Measurements from ENCODE around the gene ZNF821. TPM values are rescaled to one million over a fixed set of nuclear protein-coding genes. Genes with fewer than 3 reads are reported as not detected.

The ZNF821 gene
- polyA plus RNA-seq, 1 experiment: 6.3 TPM

GRCh38 chr16:71904239-71904638, 20.3 kb upstream of the ZNF821 start:
- ChIA-PET POLR2A (no interaction called here), CTCF (interaction anchor here (2.2 kb wide), 1 partner anchor 22 kb away, joined by 5 read pairs; no protein-coding TSS in a partner anchor)
- TF ChIP-seq CTCF (IDR thresholded peaks at IDR 0.05; ENCODE audit: low read depth, low read length): no peak
- H3K4me3 ChIP-seq (ENCODE audit: low read depth, low read length): no peak overlapping the region
- no peak overlapping the region for H3K27ac ChIP-seq (ENCODE audit: low read depth, low read length)
- H3K27me3 ChIP-seq (ENCODE audit: control insufficient read depth, insufficient read depth, low read length): no peaks in the 10 kb centered on the region
- H3K9me3 ChIP-seq (ENCODE audit: control insufficient read depth, insufficient read depth, low read length): no peaks in the 10 kb centered on the region
- no peak for DNase-seq (ENCODE audit: low read depth, low spot score)

DNA sequence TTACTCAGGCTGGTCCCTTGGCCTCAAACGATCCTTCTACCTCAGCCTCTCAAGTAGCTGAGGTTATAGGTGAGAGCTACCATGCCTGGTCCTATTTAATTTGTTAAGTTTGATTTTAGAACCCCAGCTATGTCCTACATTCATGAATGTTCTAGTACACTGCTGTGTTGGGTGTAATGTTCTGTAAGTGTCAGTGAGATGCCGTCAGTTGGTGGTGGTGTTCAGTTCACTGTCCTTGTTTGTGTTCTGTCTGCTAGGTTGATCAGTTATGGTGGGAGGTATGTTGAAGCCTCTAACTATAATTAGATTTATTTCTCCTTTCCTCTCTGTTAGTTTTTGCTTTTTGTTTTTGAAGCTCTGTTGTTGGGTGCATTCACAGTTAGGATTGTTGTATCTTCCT, 19.6 kb upstream of the ZNF821 start:
- H3K9me3 ChIP-seq (ENCODE audit: control insufficient read depth, insufficient read depth, low read length): no peaks in the 10 kb centered on the region
- POLR2A ChIA-PET: no interaction called here
- TF ChIP-seq CTCF (IDR thresholded peaks at IDR 0.05; ENCODE audit: low read depth, low read length): no peak
- no peak overlapping the region for H3K4me3 ChIP-seq (ENCODE audit: low read depth, low read length)
- CTCF ChIA-PET: interaction anchor here (1.2 to 4.3 kb wide), 2 partner anchors 21 to 58 kb away, joined by 5 to 43 read pairs; no protein-coding TSS in a partner anchor
- DNase-seq (ENCODE audit: low read depth, low spot score): no peak
- H3K27ac ChIP-seq (ENCODE audit: low read depth, low read length): no peak overlapping the region
- no peaks in the 10 kb centered on the region for H3K27me3 ChIP-seq (ENCODE audit: control insufficient read depth, insufficient read depth, low read length)

DNA sequence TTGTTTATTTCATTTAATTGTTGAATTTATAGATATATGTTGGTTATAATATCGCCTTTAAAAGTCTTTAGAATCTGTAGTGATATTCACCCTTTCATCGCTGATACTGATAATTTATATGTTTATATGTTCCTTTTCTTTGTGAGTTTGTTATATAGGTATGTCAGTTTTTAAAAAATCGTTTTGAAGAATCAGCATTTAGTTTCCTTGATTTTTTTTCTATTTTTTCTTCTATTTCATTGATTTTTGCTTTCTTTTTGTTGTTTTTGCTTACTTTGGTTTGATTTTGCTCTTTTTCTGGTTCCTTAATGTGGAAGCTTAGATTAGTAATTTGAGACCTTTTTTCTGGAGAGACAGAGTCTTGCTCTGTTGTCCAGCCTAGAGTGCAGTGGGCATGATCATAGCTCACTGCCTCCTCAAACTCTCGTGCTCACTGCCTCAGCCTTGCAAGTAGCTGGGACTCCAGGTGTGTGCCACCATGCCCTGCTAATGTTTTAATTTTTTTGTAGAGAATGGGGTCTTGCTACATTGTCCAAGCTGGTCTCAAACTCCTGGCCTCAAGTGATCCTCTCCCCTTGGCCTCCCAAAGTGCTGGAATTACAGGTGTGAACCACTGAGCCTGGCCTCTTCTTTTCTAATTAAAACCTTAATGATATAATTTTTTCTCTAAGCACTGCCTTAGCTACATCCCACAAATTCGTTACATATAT, 18.8 kb upstream of the ZNF821 start:
- ChIA-PET POLR2A (interaction anchor here (0.7 kb wide), 1 partner anchor 246 kb away, joined by 3 read pairs; no protein-coding TSS in a partner anchor), CTCF (interaction anchor here (1.2 to 4.3 kb wide), 2 partner anchors 20 to 59 kb away, joined by 5 to 43 read pairs; no protein-coding TSS in a partner anchor)
- H3K9me3 ChIP-seq (ENCODE audit: control insufficient read depth, insufficient read depth, low read length): no peaks in the 10 kb centered on the region
- DNase-seq (ENCODE audit: low read depth, low spot score): no peak
- H3K27ac ChIP-seq (ENCODE audit: low read depth, low read length): no peak overlapping the region
- TF ChIP-seq CTCF (IDR thresholded peaks at IDR 0.05; ENCODE audit: low read depth, low read length): no peak
- H3K4me3 ChIP-seq (ENCODE audit: low read depth, low read length): no peak overlapping the region
- H3K27me3 ChIP-seq (ENCODE audit: control insufficient read depth, insufficient read depth, low read length): no peaks in the 10 kb centered on the region

GRCh38 chr16:71899171-71899570, 15.2 kb upstream of the ZNF821 start:
- H3K27ac ChIP-seq (ENCODE audit: low read depth, low read length): no peak overlapping the region
- H3K4me3 ChIP-seq (ENCODE audit: low read depth, low read length): no peak overlapping the region
- POLR2A ChIA-PET: no interaction called here
- H3K9me3 ChIP-seq (ENCODE audit: control insufficient read depth, insufficient read depth, low read length): no peaks in the 10 kb centered on the region; the same call in 1 of the 2 replicates
- no peaks in the 10 kb centered on the region for H3K27me3 ChIP-seq (ENCODE audit: control insufficient read depth, insufficient read depth, low read length)
- CTCF ChIA-PET: no interaction called here
- no peak for DNase-seq (ENCODE audit: low read depth, low spot score)
- no peak for TF ChIP-seq CTCF (IDR thresholded peaks at IDR 0.05; ENCODE audit: low read depth, low read length)

GRCh38 chr16:71896764-71897368, 12.9 kb upstream of the ZNF821 start:
- TF ChIP-seq CTCF (IDR thresholded peaks at IDR 0.05; ENCODE audit: low read depth, low read length): no peak
- peak overlapping the region; percentile 91 for H3K4me3 ChIP-seq (ENCODE audit: low read depth, low read length)
- no peak overlapping the region for H3K27ac ChIP-seq (ENCODE audit: low read depth, low read length)
- CTCF ChIA-PET: interaction anchor here (0.7 to 3.1 kb wide), 3 partner anchors 14 to 65 kb away, joined by 4 to 21 read pairs (median 9); partner anchors contain the start of gene ZNF821
- DNase-seq (ENCODE audit: low read depth, low spot score): no peak
- H3K9me3 ChIP-seq (ENCODE audit: control insufficient read depth, insufficient read depth, low read length): no peaks in the 10 kb centered on the region; the same call in 1 of the 2 replicates
- POLR2A ChIA-PET: interaction anchor here (0.6 kb wide), 1 partner anchor 10 kb away, joined by 3 read pairs; no protein-coding TSS in a partner anchor
- no peaks in the 10 kb centered on the region for H3K27me3 ChIP-seq (ENCODE audit: control insufficient read depth, insufficient read depth, low read length)

Measured in AG04450 (cell line).